BLaER1 (cell line): ENCODE results near the gene ACHE.
"Not testable (repeated sequence)": the region's sequence is repeated elsewhere in the genome, so short reads cannot be mapped to it uniquely, and the experiment has no call there.

Source experiments
- H3K27ac ChIP-seq: shearing (Covaris generic); formaldehyde crosslinking; 2 replicates; pipeline ENCODE4 v1.8.1; 2022
- H3K27me3 ChIP-seq: shearing (Covaris generic); formaldehyde crosslinking; 2 replicates; pipeline ENCODE4 v1.8.1; 2022
- H3K36me3 ChIP-seq: shearing (Covaris generic); formaldehyde crosslinking; 2 replicates; pipeline ENCODE4 v1.8.1; 2022
- H3K4me1 ChIP-seq: shearing (Covaris generic); formaldehyde crosslinking; 2 replicates; pipeline ENCODE4 v1.8.1; 2022
- H3K4me2 ChIP-seq: shearing (Covaris generic); formaldehyde crosslinking; 2 replicates; pipeline ENCODE4 v1.8.1; 2022
- H3K4me3 ChIP-seq: shearing (Covaris generic); formaldehyde crosslinking; 2 replicates; pipeline ENCODE4 v1.8.1; 2022
- H3K9ac ChIP-seq: shearing (Covaris generic); formaldehyde crosslinking; 2 replicates; pipeline ENCODE4 v1.8.1; 2022
- H3K9me3 ChIP-seq: shearing (Covaris generic); formaldehyde crosslinking; 2 replicates; pipeline ENCODE4 v1.8.1; 2022
- H4K20me1 ChIP-seq: shearing (Covaris generic); formaldehyde crosslinking; 2 replicates; pipeline ENCODE4 v1.8.1; 2022
- Cebpa-rat ChIP-seq: shearing (Covaris generic); IDR thresholded peaks from 2 replicates; pipeline ENCODE4 v1.8.1; 2022

ACHE gene

GRCh38 chr7:100864263-100864845, 31.3 kb downstream of the ACHE start:
- Histone ChIP-seq H3K27ac (no peak overlapping the region), H3K27me3 (no peaks in the 10 kb centered on the region), H3K36me3 (peaks cover 60% of the 10 kb centered on the region), H3K4me3 (no peak overlapping the region), H3K4me1 (peaks cover 67% of the 10 kb centered on the region), H4K20me1 (peaks cover 18% of the 10 kb centered on the region), H3K9me3 (no peaks in the 10 kb centered on the region), H3K9ac (no peak overlapping the region), H3K4me2 (peak overlapping the region; percentile 43; the same call in 1 of the 2 replicates)
- TF ChIP-seq Cebpa-rat = no peak

GRCh38 chr7:100863406-100863950, 32.2 kb downstream of the ACHE start:
- Histone ChIP-seq H3K4me2 (peak overlapping the region; percentile 43), H3K36me3 (peaks cover 65% of the 10 kb centered on the region), H3K27ac (no peak overlapping the region), H3K9me3 (no peaks in the 10 kb centered on the region), H3K27me3 (no peaks in the 10 kb centered on the region), H3K9ac (peak overlapping the region; percentile 7; the same call in 1 of the 2 replicates), H4K20me1 (peaks cover 27% of the 10 kb centered on the region), H3K4me3 (no peak overlapping the region), H3K4me1 (peaks cover 58% of the 10 kb centered on the region)
- no peak for TF ChIP-seq Cebpa-rat

GRCh38 chr7:100861616-100861985, 34.1 kb downstream of the ACHE start:
- H3K4me1 ChIP-seq = peaks cover 48% of the 10 kb centered on the region
- peaks cover 79% of the 10 kb centered on the region for H3K36me3 ChIP-seq
- H3K27me3 ChIP-seq = no peaks in the 10 kb centered on the region
- H3K27ac ChIP-seq = no peak overlapping the region
- H3K4me2 ChIP-seq = no peak overlapping the region
- no peak overlapping the region for H3K4me3 ChIP-seq
- no peak for TF ChIP-seq Cebpa-rat
- H3K9me3 ChIP-seq = no peaks in the 10 kb centered on the region
- H3K9ac ChIP-seq = no peak overlapping the region
- H4K20me1 ChIP-seq = peaks cover 46% of the 10 kb centered on the region

- Histone ChIP-seq H3K9me3 (no peaks in the 10 kb centered on the region), H4K20me1 (peaks cover 51% of the 10 kb centered on the region), H3K9ac (no peak overlapping the region), H3K36me3 (peaks cover 85% of the 10 kb centered on the region), H3K4me2 (0 out of 2 replicates have a peak overlapping the region, but pooled peaks have one; percentile 10), H3K27ac (no peak overlapping the region), H3K27me3 (no peaks in the 10 kb centered on the region), H3K4me3 (no peak overlapping the region), H3K4me1 (peaks cover 42% of the 10 kb centered on the region)
- TF ChIP-seq Cebpa-rat = no peak
Measured at GRCh38 chr7:100860702-100861615, 34.7 kb downstream of the ACHE start.

GRCh38 chr7:100859856-100860255, 35.8 kb downstream of the ACHE start:
- H3K36me3 ChIP-seq = peaks cover 95% of the 10 kb centered on the region
- no peak overlapping the region for H3K4me2 ChIP-seq
- no peak overlapping the region for H3K27ac ChIP-seq
- no peaks in the 10 kb centered on the region for H3K27me3 ChIP-seq
- no peak overlapping the region for H3K9ac ChIP-seq
- no peak for TF ChIP-seq Cebpa-rat
- no peak overlapping the region for H3K4me3 ChIP-seq
- peaks cover 36% of the 10 kb centered on the region for H3K4me1 ChIP-seq
- H3K9me3 ChIP-seq = no peaks in the 10 kb centered on the region
- peaks cover 62% of the 10 kb centered on the region for H4K20me1 ChIP-seq

GRCh38 chr7:100856871-100857282, 38.8 kb downstream of the ACHE start:
- H3K4me3 ChIP-seq = no peak overlapping the region
- no peak overlapping the region for H3K27ac ChIP-seq
- H3K36me3 ChIP-seq = peaks cover 68% of the 10 kb centered on the region
- peaks cover 34% of the 10 kb centered on the region for H3K4me1 ChIP-seq
- no peaks in the 10 kb centered on the region for H3K9me3 ChIP-seq
- no peak overlapping the region for H3K9ac ChIP-seq
- H4K20me1 ChIP-seq = peaks cover 82% of the 10 kb centered on the region
- no peak overlapping the region for H3K4me2 ChIP-seq
- no peak for TF ChIP-seq Cebpa-rat
- H3K27me3 ChIP-seq = no peaks in the 10 kb centered on the region

- H3K4me2 ChIP-seq = no peak overlapping the region
- H3K4me1 ChIP-seq = peaks cover 32% of the 10 kb centered on the region
- no peaks in the 10 kb centered on the region for H3K9me3 ChIP-seq
- H3K27me3 ChIP-seq = no peaks in the 10 kb centered on the region
- H3K36me3 ChIP-seq = peaks cover 54% of the 10 kb centered on the region
- no peak overlapping the region for H3K9ac ChIP-seq
- H4K20me1 ChIP-seq = peaks cover 76% of the 10 kb centered on the region
- TF ChIP-seq Cebpa-rat = no peak
- H3K4me3 ChIP-seq = no peak overlapping the region
- H3K27ac ChIP-seq = no peak overlapping the region
Measured at GRCh38 chr7:100855515-100855914, 40.2 kb downstream of the ACHE start.

- H3K9ac ChIP-seq, H3K27me3 ChIP-seq, H3K4me3 ChIP-seq, H3K27ac ChIP-seq, H3K9me3 ChIP-seq, H3K4me2 ChIP-seq: not testable (repeated sequence)
- peaks cover 69% of the 10 kb centered on the region for H4K20me1 ChIP-seq
- peaks cover 30% of the 10 kb centered on the region for H3K4me1 ChIP-seq
- peaks cover 48% of the 10 kb centered on the region for H3K36me3 ChIP-seq
Measured at GRCh38 chr7:100854899-100855298, 40.8 kb downstream of the ACHE start.

- H3K9me3 ChIP-seq = no peaks in the 10 kb centered on the region
- H3K36me3 ChIP-seq = peaks cover 42% of the 10 kb centered on the region
- H3K27me3 ChIP-seq = no peaks in the 10 kb centered on the region
- peaks cover 64% of the 10 kb centered on the region for H4K20me1 ChIP-seq
- H3K4me2 ChIP-seq = peak overlapping the region; percentile 100
- H3K9ac ChIP-seq = peak overlapping the region; percentile 84; the same call in 1 of the 2 replicates
- 0 out of 2 replicates have a peak overlapping the region, but pooled peaks have one; percentile 18 for H3K27ac ChIP-seq
- peak overlapping the region; percentile 88; the same call in 1 of the 2 replicates for H3K4me3 ChIP-seq
- no peak for TF ChIP-seq Cebpa-rat
- H3K4me1 ChIP-seq = peaks cover 30% of the 10 kb centered on the region
Measured at GRCh38 chr7:100854146-100854895, 41.4 kb downstream of the ACHE start.
